HepG2 (cell line): ENCODE data around the gene ADAMTS12. TPM values are rescaled to one million over a fixed set of nuclear protein-coding genes. Genes with fewer than 3 reads are reported as not detected.

ENCODE experiments used
- ARID2 ChIP-seq: sonication (generic); formaldehyde crosslinking; IDR thresholded peaks from 2 replicates; pipeline ENCODE4 v1.8.1; 2022; ENCODE audit warnings: mild to moderate bottlenecking, missing genetic modification reagents, borderline replicate concordance
- CCAR2 ChIP-seq: fragments of 200-400 bp; formaldehyde crosslinking; optimal IDR thresholded peaks from 2 replicates; pipeline ENCODE3; 2018; ENCODE audit warnings: low read depth, mild to moderate bottlenecking, low read length, moderate library complexity
- GATAD1 ChIP-seq: IDR thresholded peaks from 2 replicates; pipeline ENCODE4 v1.6.1; 2016; ENCODE audit warnings: missing genetic modification reagents, missing compliant biosample characterization
- JUNB ChIP-seq: sonication (generic); formaldehyde crosslinking; IDR thresholded peaks from 2 replicates; pipeline ENCODE4 v1.8.0; 2022; ENCODE audit warnings: missing genetic modification reagents, mild to moderate bottlenecking, borderline replicate concordance
- MTF2 ChIP-seq: sonication (generic); formaldehyde crosslinking; IDR thresholded peaks from 2 replicates; pipeline ENCODE4 v1.5.0; 2020; ENCODE audit warnings: missing genetic modification reagents, borderline replicate concordance
- SMYD3 ChIP-seq: sonication (generic); formaldehyde crosslinking; IDR thresholded peaks from 2 replicates; pipeline ENCODE4 v1.8.1; 2023; ENCODE audit warnings: mild to moderate bottlenecking, missing genetic modification reagents
- ZNF235 ChIP-seq: sonication (generic); formaldehyde crosslinking; IDR thresholded peaks from 2 replicates; pipeline ENCODE4 v1.8.1; 2023; ENCODE audit warnings: mild to moderate bottlenecking, missing genetic modification reagents, borderline replicate concordance
- ZNF530 ChIP-seq: sonication (generic); formaldehyde crosslinking; IDR thresholded peaks from 2 replicates; pipeline ENCODE4 v1.5.0; 2020; ENCODE audit warnings: low read depth, mild to moderate bottlenecking, missing genetic modification reagents
- ZNF556 ChIP-seq: sonication (generic); formaldehyde crosslinking; IDR thresholded peaks from 2 replicates; pipeline ENCODE4 v1.4.0; 2020; ENCODE audit warnings: mild to moderate bottlenecking, missing genetic modification reagents, borderline replicate concordance
- polyA plus RNA-seq, 8 experiments: library from polyadenylated mRNA; depleted of rRNA in 3 of 8; stranded (reverse) in 7 of 8; unstranded in 1 of 8; fragments of >200 nt; fragmentation: Illumina TruSeq in 4 of 8; extraction: Trizol in 4 of 8; gene quantifications; 2 replicates each; pipeline versions ENCODE4 v1.2.1 to v1.2.3, GENCODE V29; 2011 to 2016; ENCODE audit warnings: low read depth in 4 of 8, missing spikeins in 1 of 8, mixed read lengths in 1 of 8; ENCODE audit not compliant: insufficient read depth in 1 of 8
- total RNA-seq, 5 experiments: library from RNA; depleted of rRNA; stranded (reverse); fragments of >200 nt; fragmentation: Illumina TruSeq; extraction: Trizol; gene quantifications; 2 replicates each; pipeline ENCODE4 v1.2.3, GENCODE V29; 2016; ENCODE audit warnings: low read depth in 1 of 5
- TF ChIP-seq, protein P1 (sequence below): sonication (generic); formaldehyde crosslinking; IDR thresholded peaks from 2 replicates; pipeline ENCODE4 v1.4.0; 2020; ENCODE audit warnings: missing genetic modification reagents
- TF ChIP-seq, protein P2 (sequence below): sonication (generic); formaldehyde crosslinking; conservative IDR thresholded peaks from 2 replicates; pipeline ENCODE4 v1.4.0; 2020; ENCODE audit warnings: missing genetic modification reagents
- TF ChIP-seq, protein P3 (sequence below): sonication (generic); formaldehyde crosslinking; IDR thresholded peaks from one replicate; pipeline ENCODE4 v1.5.1; 2020; ENCODE audit warnings: mild to moderate bottlenecking, missing genetic modification reagents; ENCODE audit errors: not compliant biosample characterization
- TF ChIP-seq, protein P4 (sequence below): IDR thresholded peaks from 2 replicates; pipeline ENCODE4 v1.6.1; 2018; ENCODE audit warnings: missing genetic modification reagents
- TF ChIP-seq, protein P5 (sequence below): sonication (generic); formaldehyde crosslinking; IDR thresholded peaks from 2 replicates; pipeline ENCODE4 v1.4.0; 2020; ENCODE audit warnings: missing genetic modification reagents

The ADAMTS12 gene
- total and polyA plus RNA-seq, 2 of the 13 experiments (the other 11 are each of a cell fraction or from before 2014, with no cell fraction given), result 0.03 TPM; not detected in 1

DNA sequence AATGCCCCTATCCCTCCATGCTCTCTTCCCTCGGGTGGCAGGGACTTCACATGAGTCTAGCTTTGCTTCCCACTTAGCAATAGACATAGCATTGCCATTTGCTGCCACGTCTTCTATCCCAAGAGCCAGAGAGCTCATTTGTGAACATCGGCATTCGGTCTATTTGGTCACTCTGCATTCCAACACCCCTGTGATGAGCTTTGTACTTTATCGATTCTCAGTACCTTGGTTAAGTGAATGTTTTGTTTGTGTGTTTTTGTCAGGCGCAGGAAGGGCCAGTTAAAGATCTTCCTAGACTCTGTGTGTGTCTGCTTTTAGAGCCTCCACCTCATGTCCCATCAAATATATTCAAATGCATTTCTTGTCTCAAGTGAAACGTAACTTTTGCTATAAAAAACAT lies 309.4 kb downstream of the ADAMTS12 start (continued):
- TF ChIP-seq ARID2 (CRISPR knock-in tag), result no peak
- TF ChIP-seq, protein P1, sequence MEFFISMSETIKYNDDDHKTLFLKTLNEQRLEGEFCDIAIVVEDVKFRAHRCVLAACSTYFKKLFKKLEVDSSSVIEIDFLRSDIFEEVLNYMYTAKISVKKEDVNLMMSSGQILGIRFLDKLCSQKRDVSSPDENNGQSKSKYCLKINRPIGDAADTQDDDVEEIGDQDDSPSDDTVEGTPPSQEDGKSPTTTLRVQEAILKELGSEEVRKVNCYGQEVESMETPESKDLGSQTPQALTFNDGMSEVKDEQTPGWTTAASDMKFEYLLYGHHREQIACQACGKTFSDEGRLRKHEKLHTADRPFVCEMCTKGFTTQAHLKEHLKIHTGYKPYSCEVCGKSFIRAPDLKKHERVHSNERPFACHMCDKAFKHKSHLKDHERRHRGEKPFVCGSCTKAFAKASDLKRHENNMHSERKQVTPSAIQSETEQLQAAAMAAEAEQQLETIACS, result no peak
- TF ChIP-seq ZNF530 (CRISPR knock-in tag), result no peak
- TF ChIP-seq, protein P2, sequence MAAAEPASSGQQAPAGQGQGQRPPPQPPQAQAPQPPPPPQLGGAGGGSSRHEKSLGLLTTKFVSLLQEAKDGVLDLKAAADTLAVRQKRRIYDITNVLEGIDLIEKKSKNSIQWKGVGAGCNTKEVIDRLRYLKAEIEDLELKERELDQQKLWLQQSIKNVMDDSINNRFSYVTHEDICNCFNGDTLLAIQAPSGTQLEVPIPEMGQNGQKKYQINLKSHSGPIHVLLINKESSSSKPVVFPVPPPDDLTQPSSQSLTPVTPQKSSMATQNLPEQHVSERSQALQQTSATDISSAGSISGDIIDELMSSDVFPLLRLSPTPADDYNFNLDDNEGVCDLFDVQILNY (CRISPR knock-in tag), result no peak
- no peak for TF ChIP-seq SMYD3 (CRISPR knock-in tag)
- TF ChIP-seq MTF2, result no peak
- TF ChIP-seq, protein P3, sequence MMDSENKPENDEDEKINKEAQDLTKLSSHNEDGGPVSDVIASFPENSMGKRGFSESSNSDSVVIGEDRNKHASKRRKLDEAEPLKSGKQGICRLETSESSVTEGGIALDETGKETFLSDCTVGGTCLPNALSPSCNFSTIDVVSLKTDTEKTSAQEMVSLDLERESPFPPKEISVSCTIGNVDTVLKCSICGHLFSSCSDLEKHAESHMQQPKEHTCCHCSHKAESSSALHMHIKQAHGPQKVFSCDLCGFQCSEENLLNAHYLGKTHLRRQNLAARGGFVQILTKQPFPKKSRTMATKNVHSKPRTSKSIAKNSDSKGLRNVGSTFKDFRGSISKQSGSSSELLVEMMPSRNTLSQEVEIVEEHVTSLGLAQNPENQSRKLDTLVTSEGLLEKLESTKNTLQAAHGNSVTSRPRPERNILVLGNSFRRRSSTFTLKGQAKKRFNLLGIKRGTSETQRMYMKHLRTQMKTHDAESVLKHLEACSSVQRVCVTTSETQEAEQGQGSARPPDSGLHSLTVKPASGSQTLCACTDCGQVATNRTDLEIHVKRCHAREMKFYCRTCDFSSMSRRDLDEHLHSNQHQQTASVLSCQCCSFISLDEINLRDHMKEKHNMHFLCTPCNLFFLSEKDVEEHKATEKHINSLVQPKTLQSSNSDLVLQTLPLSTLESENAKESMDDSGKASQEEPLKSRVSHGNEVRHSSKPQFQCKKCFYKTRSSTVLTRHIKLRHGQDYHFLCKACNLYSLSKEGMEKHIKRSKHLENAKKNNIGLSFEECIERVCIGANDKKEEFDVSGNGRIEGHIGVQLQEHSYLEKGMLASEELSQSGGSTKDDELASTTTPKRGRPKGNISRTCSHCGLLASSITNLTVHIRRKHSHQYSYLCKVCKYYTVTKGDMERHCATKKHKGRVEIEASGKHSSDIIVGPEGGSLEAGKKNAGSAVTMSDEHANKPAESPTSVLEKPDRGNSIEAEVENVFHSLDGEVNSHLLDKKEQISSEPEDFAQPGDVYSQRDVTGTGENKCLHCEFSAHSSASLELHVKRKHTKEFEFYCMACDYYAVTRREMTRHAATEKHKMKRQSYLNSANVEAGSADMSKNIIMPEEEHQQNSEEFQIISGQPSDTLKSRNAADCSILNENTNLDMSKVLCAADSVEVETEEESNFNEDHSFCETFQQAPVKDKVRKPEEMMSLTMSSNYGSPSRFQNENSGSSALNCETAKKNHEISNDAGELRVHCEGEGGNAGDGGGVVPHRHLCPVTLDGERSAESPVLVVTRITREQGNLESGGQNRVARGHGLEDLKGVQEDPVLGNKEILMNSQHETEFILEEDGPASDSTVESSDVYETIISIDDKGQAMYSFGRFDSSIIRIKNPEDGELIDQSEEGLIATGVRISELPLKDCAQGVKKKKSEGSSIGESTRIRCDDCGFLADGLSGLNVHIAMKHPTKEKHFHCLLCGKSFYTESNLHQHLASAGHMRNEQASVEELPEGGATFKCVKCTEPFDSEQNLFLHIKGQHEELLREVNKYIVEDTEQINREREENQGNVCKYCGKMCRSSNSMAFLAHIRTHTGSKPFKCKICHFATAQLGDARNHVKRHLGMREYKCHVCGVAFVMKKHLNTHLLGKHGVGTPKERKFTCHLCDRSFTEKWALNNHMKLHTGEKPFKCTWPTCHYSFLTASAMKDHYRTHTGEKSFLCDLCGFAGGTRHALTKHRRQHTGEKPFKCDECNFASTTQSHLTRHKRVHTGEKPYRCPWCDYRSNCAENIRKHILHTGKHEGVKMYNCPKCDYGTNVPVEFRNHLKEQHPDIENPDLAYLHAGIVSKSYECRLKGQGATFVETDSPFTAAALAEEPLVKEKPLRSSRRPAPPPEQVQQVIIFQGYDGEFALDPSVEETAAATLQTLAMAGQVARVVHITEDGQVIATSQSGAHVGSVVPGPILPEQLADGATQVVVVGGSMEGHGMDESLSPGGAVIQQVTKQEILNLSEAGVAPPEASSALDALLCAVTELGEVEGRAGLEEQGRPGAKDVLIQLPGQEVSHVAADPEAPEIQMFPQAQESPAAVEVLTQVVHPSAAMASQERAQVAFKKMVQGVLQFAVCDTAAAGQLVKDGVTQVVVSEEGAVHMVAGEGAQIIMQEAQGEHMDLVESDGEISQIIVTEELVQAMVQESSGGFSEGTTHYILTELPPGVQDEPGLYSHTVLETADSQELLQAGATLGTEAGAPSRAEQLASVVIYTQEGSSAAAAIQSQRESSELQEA (CRISPR knock-in tag), result no peak
- TF ChIP-seq JUNB (CRISPR knock-in tag), result no peak
- TF ChIP-seq, protein P4, sequence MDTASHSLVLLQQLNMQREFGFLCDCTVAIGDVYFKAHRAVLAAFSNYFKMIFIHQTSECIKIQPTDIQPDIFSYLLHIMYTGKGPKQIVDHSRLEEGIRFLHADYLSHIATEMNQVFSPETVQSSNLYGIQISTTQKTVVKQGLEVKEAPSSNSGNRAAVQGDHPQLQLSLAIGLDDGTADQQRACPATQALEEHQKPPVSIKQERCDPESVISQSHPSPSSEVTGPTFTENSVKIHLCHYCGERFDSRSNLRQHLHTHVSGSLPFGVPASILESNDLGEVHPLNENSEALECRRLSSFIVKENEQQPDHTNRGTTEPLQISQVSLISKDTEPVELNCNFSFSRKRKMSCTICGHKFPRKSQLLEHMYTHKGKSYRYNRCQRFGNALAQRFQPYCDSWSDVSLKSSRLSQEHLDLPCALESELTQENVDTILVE (CRISPR knock-in tag), result peak; percentile 48; the same call in 1 of the 2 replicates
- 0 out of 2 replicates have a peak, but pooled peaks have one; percentile 19 for TF ChIP-seq GATAD1 (CRISPR knock-in tag)
- no peak for TF ChIP-seq CCAR2
- TF ChIP-seq ZNF235 (CRISPR knock-in tag), result no peak
- no peak for TF ChIP-seq ZNF556 (CRISPR knock-in tag)
- TF ChIP-seq, protein P5, sequence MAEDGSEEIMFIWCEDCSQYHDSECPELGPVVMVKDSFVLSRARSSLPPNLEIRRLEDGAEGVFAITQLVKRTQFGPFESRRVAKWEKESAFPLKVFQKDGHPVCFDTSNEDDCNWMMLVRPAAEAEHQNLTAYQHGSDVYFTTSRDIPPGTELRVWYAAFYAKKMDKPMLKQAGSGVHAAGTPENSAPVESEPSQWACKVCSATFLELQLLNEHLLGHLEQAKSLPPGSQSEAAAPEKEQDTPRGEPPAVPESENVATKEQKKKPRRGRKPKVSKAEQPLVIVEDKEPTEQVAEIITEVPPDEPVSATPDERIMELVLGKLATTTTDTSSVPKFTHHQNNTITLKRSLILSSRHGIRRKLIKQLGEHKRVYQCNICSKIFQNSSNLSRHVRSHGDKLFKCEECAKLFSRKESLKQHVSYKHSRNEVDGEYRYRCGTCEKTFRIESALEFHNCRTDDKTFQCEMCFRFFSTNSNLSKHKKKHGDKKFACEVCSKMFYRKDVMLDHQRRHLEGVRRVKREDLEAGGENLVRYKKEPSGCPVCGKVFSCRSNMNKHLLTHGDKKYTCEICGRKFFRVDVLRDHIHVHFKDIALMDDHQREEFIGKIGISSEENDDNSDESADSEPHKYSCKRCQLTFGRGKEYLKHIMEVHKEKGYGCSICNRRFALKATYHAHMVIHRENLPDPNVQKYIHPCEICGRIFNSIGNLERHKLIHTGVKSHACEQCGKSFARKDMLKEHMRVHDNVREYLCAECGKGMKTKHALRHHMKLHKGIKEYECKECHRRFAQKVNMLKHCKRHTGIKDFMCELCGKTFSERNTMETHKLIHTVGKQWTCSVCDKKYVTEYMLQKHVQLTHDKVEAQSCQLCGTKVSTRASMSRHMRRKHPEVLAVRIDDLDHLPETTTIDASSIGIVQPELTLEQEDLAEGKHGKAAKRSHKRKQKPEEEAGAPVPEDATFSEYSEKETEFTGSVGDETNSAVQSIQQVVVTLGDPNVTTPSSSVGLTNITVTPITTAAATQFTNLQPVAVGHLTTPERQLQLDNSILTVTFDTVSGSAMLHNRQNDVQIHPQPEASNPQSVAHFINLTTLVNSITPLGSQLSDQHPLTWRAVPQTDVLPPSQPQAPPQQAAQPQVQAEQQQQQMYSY, result no peak
